C4-2B (cell line): ENCODE results near the gene TCF7L1.
"Not testable (repeated sequence)": the region's sequence is repeated elsewhere in the genome, so short reads cannot be mapped to it uniquely, and the experiment has no call there.

Source experiments
- H3K27ac ChIP-seq: fragments of 450-650 bp; 2 replicates; pipeline ENCODE4 v1.5.1; 2017
- CTCF ChIP-seq: fragments of 450-650 bp; conservative IDR thresholded peaks from 2 replicates; pipeline ENCODE4 v1.5.1; 2017; ENCODE audit warnings: mild to moderate bottlenecking
- ZFX ChIP-seq: fragments of 450-650 bp; IDR thresholded peaks from 2 replicates; pipeline ENCODE4 v1.6.1; 2017

The TCF7L1 gene

DNA sequence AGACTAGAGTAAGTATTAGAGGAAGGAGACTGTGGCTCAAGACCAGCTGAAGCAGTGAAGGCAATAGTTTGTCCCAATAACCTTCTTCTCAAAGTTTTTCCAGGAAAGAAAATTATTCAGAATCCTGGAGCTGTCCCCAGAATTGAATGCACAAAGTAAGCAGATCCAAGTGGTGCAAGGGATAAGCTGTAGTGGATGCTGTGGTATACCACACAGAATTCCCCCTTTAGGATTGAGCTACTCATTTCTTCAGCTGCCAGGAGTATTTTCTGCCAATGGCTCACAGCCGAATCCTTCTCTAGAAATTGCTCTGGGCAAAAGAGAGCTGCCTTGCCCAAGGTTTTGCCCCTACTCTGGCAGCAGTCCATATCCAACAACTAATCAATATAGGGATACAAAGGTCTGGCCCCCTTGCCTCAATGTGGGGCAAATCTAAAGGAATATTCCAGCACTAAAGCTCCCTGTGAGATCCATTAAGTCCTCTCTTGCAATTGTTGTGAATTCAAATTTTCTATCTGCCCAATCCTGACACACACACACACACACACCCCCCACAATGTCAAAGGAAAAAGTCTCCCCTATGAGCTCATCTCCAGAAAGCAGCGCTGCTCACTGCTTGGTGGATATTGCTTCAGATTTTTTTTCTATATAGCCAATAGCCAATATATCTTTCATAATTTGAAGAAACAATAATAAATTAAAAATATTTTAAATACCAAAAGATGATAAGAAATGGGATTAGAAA, 18.4 kb upstream of the TCF7L1 start:
- TF ChIP-seq ZFX (no peak), CTCF (no peak)
- no peak overlapping the region for H3K27ac ChIP-seq

DNA sequence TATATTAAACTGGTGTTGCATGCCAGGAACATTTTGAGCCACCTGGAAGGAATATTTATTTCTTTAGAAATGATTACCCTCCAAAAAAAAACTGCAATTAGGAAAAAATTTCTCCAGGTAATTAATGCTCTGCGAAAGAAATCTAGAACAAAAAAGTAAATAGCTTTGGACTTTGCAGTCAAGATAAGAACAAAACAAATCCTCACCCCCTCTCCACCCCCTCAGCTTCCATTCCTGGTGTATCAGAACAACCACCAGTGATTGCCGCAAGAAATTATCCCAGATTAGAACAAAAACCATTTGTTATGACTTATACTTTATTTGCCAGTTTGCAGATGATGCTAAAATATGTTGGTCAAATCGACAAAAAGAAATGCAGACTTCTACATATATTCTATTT, 17.0 kb upstream of the TCF7L1 start:
- H3K27ac ChIP-seq: no peak overlapping the region
- TF ChIP-seq ZFX (no peak), CTCF (no peak)

- H3K27ac ChIP-seq: no peak overlapping the region
- TF ChIP-seq ZFX: no peak
- TF ChIP-seq CTCF: no peak
Measured at GRCh38 chr2:85119900-85120299, 13.3 kb upstream of the TCF7L1 start.

GRCh38 chr2:85120363-85120762, 12.8 kb upstream of the TCF7L1 start:
- TF ChIP-seq CTCF (no peak), ZFX (no peak)
- H3K27ac ChIP-seq: no peak overlapping the region

DNA sequence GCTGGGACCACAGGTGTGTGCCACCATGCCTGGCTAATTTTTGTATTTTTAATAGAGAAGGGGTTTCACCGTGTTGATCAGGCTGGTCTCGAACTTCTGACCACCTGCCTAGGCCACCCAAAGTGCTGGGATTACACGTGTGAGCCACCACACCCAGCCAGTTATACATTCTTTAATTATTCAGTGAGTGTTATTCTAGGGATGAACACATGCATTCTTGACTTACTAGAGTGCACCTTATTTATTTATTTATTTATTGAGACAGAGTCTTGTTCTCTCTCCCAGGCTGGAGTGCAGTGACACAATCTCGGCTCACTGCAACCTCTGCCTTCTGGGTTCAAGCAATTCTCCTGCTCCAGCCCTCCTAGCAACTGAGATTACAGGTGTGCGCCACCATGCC, 6.7 kb upstream of the TCF7L1 start:
- H3K27ac ChIP-seq: not testable (repeated sequence)

DNA sequence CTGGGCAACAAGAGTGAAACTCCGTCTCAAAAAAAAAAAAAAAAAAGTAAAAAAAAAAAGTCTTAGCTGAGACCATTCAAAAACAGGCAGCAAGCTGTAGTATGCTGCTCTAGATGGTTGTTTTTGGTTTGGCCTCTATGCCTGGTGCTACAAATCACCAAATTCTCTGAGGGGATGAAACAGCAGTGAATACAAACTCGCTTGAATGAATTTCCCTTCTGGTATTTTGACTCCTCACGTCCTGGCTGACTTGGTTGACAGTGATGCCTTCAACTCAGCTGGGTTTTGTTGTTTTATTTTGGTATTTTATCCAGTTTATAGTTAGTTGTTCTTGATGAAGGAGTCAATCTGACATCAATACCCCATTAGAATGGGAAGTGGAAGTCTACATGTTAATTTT, 3.3 kb upstream of the TCF7L1 start:
- TF ChIP-seq CTCF (no peak), ZFX (no peak)
- no peak overlapping the region for H3K27ac ChIP-seq

DNA sequence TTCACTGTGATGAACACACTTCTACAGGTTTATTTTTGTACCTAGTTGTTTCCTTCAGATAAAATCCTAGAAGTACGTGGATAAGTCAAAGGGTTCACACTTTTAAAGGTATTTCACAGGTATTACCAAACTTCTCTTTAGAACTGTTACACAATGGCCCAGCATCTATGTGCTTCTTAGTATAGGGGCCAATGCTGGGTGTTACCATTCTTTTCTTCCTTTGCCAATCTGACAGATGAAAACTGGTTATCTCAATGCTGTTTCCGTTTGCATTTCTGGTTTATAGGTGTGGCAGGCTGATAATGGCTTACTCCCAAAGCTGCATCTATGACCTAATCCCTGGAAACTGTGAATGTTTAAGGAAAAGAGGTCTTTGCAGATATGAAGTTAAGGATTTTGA, 2.8 kb upstream of the TCF7L1 start:
- H3K27ac ChIP-seq: no peak overlapping the region
- TF ChIP-seq ZFX: no peak
- no peak for TF ChIP-seq CTCF

GRCh38 chr2:85131116-85131515, 2.1 kb upstream of the TCF7L1 start:
- TF ChIP-seq CTCF (peak; percentile 27), ZFX (no peak)
- H3K27ac ChIP-seq: no peak overlapping the region
